Fibroblast of skin of right quadriceps (primary cell): Measurements from ENCODE around the gene LRRC45.

Experiments used
- DNase-seq: peaks from one replicate; pipeline ENCODE4 v3.0.0-alpha.2; 2013

LRRC45 gene

GRCh38 chr17:82008258-82008940, 14.7 kb upstream of the LRRC45 start:
- no peak for DNase-seq

- no peak for DNase-seq
Measured at GRCh38 chr17:82008941-82009405, 14.1 kb upstream of the LRRC45 start.

GRCh38 chr17:82009413-82009812, 13.7 kb upstream of the LRRC45 start:
- no peak for DNase-seq

- DNase-seq, result no peak
Measured at GRCh38 chr17:82010575-82011525, 12.3 kb upstream of the LRRC45 start.

DNA sequence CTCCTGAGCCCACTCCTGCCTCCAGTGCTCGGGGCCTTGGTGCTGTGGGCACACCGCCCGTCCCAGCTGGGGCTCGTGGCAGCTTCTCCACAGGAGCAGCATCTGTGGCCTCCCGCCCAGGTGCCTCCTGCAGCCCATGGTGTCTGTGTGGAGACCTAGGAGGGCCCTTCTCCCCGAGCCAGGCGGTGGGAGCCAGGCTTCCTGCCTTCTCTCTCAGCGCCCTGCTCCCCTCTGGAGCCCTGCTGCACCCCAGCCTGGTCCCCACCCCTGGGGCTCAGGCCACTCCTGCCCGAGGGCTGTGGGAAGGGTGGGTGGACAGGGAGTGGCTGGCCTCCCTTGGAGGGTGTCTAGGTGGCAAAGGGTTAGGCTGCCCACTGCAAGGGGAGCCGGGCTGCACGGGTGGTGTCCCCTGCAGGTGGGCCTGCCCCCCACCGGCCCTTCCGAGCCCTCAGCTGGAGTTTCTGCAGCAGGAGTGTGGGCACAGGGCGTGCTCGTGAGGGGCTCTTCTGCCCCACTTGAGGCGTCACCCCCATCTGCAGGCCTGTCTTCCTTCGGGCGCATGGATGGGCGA, 11.4 kb upstream of the LRRC45 start:
- DNase-seq, result no peak

- DNase-seq, result no peak
Measured at GRCh38 chr17:82012261-82012639, 10.9 kb upstream of the LRRC45 start.

GRCh38 chr17:82012640-82013295, 10.3 kb upstream of the LRRC45 start:
- DNase-seq, result no peak

GRCh38 chr17:82013341-82013740, 9.8 kb upstream of the LRRC45 start:
- no peak for DNase-seq

- DNase-seq, result no peak
Measured at GRCh38 chr17:82013772-82014321, 9.3 kb upstream of the LRRC45 start.

- no peak for DNase-seq
Measured at GRCh38 chr17:82014432-82014831, 8.7 kb upstream of the LRRC45 start.

GRCh38 chr17:82014971-82015310, 8.2 kb upstream of the LRRC45 start:
- no peak for DNase-seq

GRCh38 chr17:82015311-82015971, 7.7 kb upstream of the LRRC45 start:
- no peak for DNase-seq

DNA sequence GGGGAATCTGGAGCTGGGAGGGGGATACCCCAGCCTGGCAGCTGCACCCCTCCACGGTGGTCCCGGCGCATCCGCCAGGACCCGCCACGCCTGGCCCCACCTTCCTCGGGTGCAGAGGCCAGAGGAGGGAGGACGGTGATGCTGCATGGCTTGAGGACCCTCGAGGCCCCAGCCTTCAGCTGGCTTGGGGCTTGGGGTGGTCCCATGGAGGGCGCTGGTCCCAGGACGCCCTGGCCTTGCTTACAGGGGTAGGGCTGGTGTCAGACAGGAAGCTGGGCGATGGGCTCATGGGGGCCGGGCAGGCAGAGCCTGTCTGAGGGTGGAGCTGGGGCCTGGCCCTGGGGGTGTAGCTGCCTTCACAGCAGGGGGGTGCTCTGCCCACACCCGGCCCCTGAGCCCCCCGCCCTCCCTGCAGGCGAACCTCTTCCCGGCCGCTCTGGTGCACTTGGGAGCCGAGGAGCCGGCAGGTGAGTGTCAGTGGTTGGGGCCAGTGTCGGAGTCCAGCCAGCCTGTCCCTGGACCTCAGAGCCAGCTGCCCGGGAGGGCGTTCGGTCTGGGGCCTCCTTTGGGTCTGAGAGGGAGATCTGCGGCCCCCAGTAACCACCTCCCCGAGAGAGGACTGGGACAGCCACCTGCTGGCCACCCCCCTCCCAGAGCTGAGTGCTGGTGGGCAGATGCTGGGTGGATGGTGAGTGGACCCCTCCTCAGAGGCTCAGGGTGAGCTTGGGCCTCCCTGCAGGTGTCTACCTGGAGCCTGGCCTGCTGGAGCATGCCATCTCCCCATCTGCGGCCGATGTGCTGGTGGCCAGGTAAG, 6.8 kb upstream of the LRRC45 start:
- DNase-seq, result no peak

DNA sequence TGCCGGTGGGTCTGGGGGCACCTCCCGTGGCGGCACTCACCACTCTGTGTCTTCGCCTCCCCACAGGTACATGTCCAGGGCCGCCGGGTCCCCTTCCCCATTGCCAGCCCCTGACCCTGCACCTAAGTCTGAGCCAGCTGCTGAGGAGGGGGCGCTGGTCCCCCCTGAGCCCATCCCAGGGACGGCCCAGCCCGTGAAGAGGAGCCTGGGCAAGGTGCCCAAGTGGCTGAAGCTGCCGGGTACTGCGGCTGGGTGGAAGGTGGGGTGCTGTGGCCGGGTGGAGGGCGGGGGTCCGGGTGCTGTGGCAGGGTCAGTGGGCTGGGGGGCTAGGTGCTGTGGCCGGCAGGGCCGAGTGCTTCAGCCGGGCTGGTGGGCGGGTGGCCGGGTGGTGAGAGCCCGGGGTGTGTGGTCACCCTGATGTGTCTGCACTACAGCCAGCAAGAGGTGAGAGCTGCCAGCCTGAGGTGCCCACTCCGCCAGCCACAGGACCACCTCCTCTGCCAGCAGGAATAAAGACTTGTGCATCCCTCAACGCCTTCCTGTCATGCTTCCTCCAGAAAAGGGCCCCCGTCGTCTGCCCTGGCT, 6.1 kb upstream of the LRRC45 start:
- no peak for DNase-seq

- no peak for DNase-seq
Measured at GRCh38 chr17:82017612-82018151, 5.4 kb upstream of the LRRC45 start.

DNA sequence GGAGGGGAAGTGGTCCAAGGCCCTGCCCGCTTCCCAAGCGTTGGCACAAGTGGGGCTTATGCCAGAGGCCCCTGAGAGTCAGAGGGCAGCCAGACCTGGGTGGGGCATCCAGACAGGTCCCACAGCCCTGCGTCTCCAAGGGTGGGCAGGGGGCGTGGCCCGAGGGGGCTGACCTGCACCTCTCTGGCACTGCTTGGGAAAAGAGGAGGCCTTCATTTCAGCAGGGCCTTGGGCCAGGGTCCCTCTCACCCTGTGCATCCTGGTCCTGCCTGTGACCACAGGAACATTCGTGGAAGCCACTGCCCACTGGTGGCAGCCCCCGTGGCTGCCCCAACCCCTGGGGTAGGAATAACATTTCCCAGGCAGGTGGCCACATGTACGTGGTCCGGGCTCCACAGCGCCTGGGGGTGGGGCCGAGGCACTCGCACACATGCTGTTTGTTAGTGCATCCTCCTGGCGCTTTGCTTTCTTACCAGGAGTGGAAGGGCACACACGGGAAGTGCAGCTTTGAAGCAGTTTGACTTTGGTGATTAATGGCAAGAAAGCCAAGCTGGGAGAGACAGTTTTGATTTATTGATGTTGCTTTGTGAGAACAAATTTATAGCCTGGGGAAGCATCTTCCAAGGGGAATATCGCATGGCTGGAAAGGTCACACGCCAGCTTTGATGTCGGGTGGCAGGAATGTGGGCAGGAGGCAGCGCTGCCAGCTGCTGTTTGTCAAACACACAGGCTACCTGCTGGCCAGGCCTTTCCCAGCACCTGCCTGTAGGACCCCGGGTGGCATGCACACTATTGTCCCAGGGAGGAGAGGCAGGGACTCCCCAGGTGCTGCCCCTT, 4.7 kb upstream of the LRRC45 start:
- no peak for DNase-seq

DNA sequence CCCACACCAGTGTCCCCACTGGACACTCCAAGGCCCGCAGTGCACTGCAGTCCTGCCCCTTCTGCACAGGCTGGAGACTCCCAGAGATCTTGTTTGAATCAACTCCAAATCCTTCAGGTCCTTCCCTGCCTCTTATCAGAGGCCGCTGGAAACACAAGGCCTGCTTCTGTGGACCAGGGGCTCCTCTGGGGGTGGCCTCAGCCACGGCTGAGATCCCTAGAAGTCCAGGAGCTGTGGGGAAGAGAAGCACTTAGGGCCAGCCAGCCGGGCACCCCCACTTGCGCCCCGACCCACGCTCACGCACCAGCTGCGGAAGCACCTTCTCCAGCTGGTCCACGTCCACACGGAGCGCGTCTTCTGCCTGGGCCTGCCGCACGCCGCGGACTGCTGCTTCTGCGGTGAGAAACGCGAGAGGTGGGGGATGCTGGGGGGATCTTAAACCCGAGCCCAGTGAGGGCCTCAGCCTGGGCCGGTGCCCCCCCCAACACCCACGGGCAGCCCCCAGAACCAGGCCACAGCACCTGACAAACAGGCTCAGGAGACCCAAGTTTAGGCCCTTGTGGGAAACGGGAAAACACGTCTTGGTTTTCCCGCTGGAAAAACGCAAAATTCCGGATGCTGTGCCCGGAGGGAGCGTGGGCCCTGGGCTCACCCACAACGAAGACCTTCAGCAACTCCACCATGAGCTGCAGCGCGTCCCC, 4.0 kb upstream of the LRRC45 start:
- DNase-seq, result no peak

GRCh38 chr17:82019690-82020571, 3.2 kb upstream of the LRRC45 start:
- DNase-seq, result no peak
